GM12878 (cell line): ENCODE measurements around the gene BAHD1. TPM values are rescaled to one million over a fixed set of nuclear protein-coding genes. Genes with fewer than 3 reads are reported as not detected.

Source experiments
- ATAC-seq: fragments of 200-7000 bp; cut with Tn5 transposase; 3 replicates; pipeline ENCODE4 v1.9.1; 2020; ENCODE audit warnings: mild to moderate bottlenecking, moderate library complexity
- Bru-seq: library from RNA; stranded (reverse); fragments of 400-500 nt; gene quantifications from one replicate; lab custom pipeline; 2021; lab: Mats Ljungman, UMichigan
- BruChase-seq, 2 experiments: library from RNA; stranded (reverse); fragments of 400-500 nt; gene quantifications; one replicate each; lab custom pipeline; 2021; lab: Mats Ljungman, UMichigan
- BruUV-seq: library from RNA; stranded (reverse); fragments of 400-500 nt; replicated peaks from 2 replicates; lab custom pipeline; 2021; lab: Mats Ljungman, UMichigan
- CTCF ChIA-PET: fragments of 300-600 bp; sonication (Branson Sonifier 250); formaldehyde crosslinking; extraction: SDS; loops from one replicate; lab custom pipeline; 2021; ENCODE audit warnings: inconsistent platforms; lab: Yijun Ruan, JAX
- POLR2A ChIA-PET: fragments of 350-600 bp; formaldehyde crosslinking; extraction: SDS; loops from one replicate; lab custom pipeline; 2021; ENCODE audit warnings: inconsistent platforms; lab: Charles Lee
- RAD21 ChIA-PET: fragments of 300-600 bp; sonication (Branson Sonifier 250); formaldehyde crosslinking; loops from one replicate; lab custom pipeline; 2023; ENCODE audit warnings: antibody characterized with exemption; ENCODE audit not compliant: unreplicated experiment; lab: Charles Lee
- SMC1A ChIA-PET: fragments of 300-600 bp; sonication (Branson Sonifier 250); formaldehyde crosslinking; loops from one replicate; lab custom pipeline; 2023; ENCODE audit not compliant: unreplicated experiment, uncharacterized antibody; lab: Charles Lee
- DNase-seq: peaks from one replicate; pipeline ENCODE4 v3.0.0-alpha.2; 2011; ENCODE audit warnings: low read depth, low spot score
- FAIRE-seq: peaks from 3 replicates; lab custom pipeline; 2011; peaks lifted over from hg19 to GRCh38; lab: Jason Lieb, UNC
- H2AFZ ChIP-seq: 2 replicates; pipeline ENCODE4 v1.6.0; 2011; ENCODE audit warnings: low read depth, low read length, control low read depth; ENCODE audit not compliant: control insufficient read depth
- H3K27ac ChIP-seq: 2 replicates; pipeline ENCODE4 v1.5.1; 2011; ENCODE audit warnings: control low read depth; ENCODE audit not compliant: control insufficient read depth, insufficient read depth
- H3K27me3 ChIP-seq, 2 experiments: replicated peaks in 1 of 2; 2 replicates each; pipeline versions ENCODE4 v1.6.0 to v1.6.1; 2011; ENCODE audit warnings: low read length in 1 of 2; ENCODE audit not compliant: control insufficient read depth in 2 of 2, insufficient read depth in 2 of 2
- H3K36me3 ChIP-seq, 2 experiments: 2 replicates each; pipeline ENCODE4 v1.5.1; 2011; ENCODE audit warnings: low read length in 1 of 2; ENCODE audit not compliant: control insufficient read depth in 2 of 2, insufficient read depth in 2 of 2
- H3K4me1 ChIP-seq: 2 replicates; pipeline ENCODE4 v1.6.1; 2011; ENCODE audit warnings: mild to moderate bottlenecking, low read length, moderate library complexity, mixed read lengths; ENCODE audit not compliant: control insufficient read depth, insufficient read depth
- H3K4me2 ChIP-seq: 2 replicates; pipeline ENCODE4 v1.6.0; 2011; ENCODE audit warnings: control low read depth; ENCODE audit not compliant: control insufficient read depth, insufficient read depth
- H3K4me3 ChIP-seq: fragments of 200-600 bp; sonication (generic); 2 replicates; pipeline ENCODE4 v1.5.1; 2016
- H3K79me2 ChIP-seq: 2 replicates; pipeline ENCODE4 v1.6.0; 2011; ENCODE audit warnings: low read length; ENCODE audit not compliant: control insufficient read depth, insufficient read depth
- H3K9ac ChIP-seq: 2 replicates; pipeline ENCODE4 v1.8.0; 2011; ENCODE audit warnings: low read length, control low read depth, mixed read lengths; ENCODE audit not compliant: control insufficient read depth, insufficient read depth
- H3K9me3 ChIP-seq: replicated peaks from 3 replicates; pipeline ENCODE4 v1.5.1; 2011; ENCODE audit warnings: mild to moderate bottlenecking, low read length; ENCODE audit not compliant: control insufficient read depth, insufficient read depth
- H4K20me1 ChIP-seq: 2 replicates; pipeline ENCODE4 v1.6.0; 2011; ENCODE audit not compliant: control insufficient read depth, insufficient read depth
- FOS ChIP-seq: IDR thresholded peaks from 3 replicates; pipeline ENCODE4 v1.6.1; 2011; ENCODE audit warnings: borderline replicate concordance; ENCODE audit not compliant: insufficient read length; ENCODE audit errors: extremely low read depth
- GATAD2B ChIP-seq: fragments of 450-650 bp; conservative IDR thresholded peaks from 2 replicates; pipeline ENCODE4 v1.6.1; 2017; ENCODE audit warnings: low read depth, mild to moderate bottlenecking, moderate library complexity
- IRF4 ChIP-seq: IDR thresholded peaks from 2 replicates; pipeline ENCODE4 v1.6.1; 2011; ENCODE audit warnings: low read depth, low read length
- LARP7 ChIP-seq: fragments of 450-650 bp; IDR thresholded peaks from 2 replicates; pipeline ENCODE4 v1.6.1; 2017; ENCODE audit warnings: mild to moderate bottlenecking
- MEF2B ChIP-seq: fragments of 450-650 bp; IDR thresholded peaks from 2 replicates; pipeline ENCODE4 v1.6.1; 2018; ENCODE audit warnings: mild to moderate bottlenecking, moderate library complexity; ENCODE audit not compliant: partially characterized antibody, poor library complexity, severe bottlenecking
- MTA2 ChIP-seq: fragments of 450-650 bp; IDR thresholded peaks from 2 replicates; pipeline ENCODE4 v1.6.1; 2016; ENCODE audit warnings: low read depth, mild to moderate bottlenecking, moderate library complexity
- NBN ChIP-seq: fragments of 450-650 bp; IDR thresholded peaks from 2 replicates; pipeline ENCODE4 v1.6.1; 2016
- NR2C2 ChIP-seq: IDR thresholded peaks from 2 replicates; pipeline ENCODE4 v1.6.1; 2011; ENCODE audit warnings: borderline replicate concordance, low read depth; ENCODE audit not compliant: control insufficient read depth, insufficient read length
- PML ChIP-seq: IDR thresholded peaks from 2 replicates; pipeline ENCODE4 v1.6.1; 2012; ENCODE audit warnings: low read length, inconsistent platforms
- SKIL ChIP-seq: fragments of 450-650 bp; IDR thresholded peaks from 2 replicates; pipeline ENCODE4 v1.6.1; 2017; ENCODE audit warnings: mild to moderate bottlenecking, low read depth, inconsistent platforms; ENCODE audit not compliant: poor library complexity, severe bottlenecking
- SREBF2 ChIP-seq: IDR thresholded peaks from 2 replicates; pipeline ENCODE4 v1.6.1; 2012; ENCODE audit warnings: mild to moderate bottlenecking, low read length
- ZBTB4 ChIP-seq: fragments of 450-650 bp; formaldehyde crosslinking; IDR thresholded peaks from 2 replicates; pipeline ENCODE4 v1.4.0; 2022; ENCODE audit warnings: mild to moderate bottlenecking, moderate library complexity
- WGBS: methylation state at CpG from one replicate; pipeline ENCODE4 v1.1.6; 2016; ENCODE audit warnings: low lambda C conversion rate; ENCODE audit not compliant: insufficient replicate concordance, insufficient coverage; ENCODE audit errors: missing lambda C conversion rate; 5-methylcytosine and 5-hydroxymethylcytosine counted together
- in situ Hi-C: fragments of 300-500 bp; cut with MboI; formaldehyde crosslinking; loops from 9 replicates; pipeline ENCODE4 v1.14.3; 2018; ENCODE audit warnings: mixed read lengths
- intact Hi-C: fragments of 100-400 bp; cut with micrococcal nuclease; formaldehyde crosslinking; loops from one replicate; pipeline ENCODE4 v1.14.2; 2022; ENCODE audit not compliant: unreplicated experiment
- long read RNA-seq, 2 experiments: library from polyadenylated mRNA; unstranded; transcript quantifications; one replicate each; pipeline ENCODE4 v2.0.0, GENCODE V29; 2019 to 2020
- polyA minus RNA-seq, 3 experiments: library from RNA; depleted of rRNA, polyadenylated mRNA; stranded (reverse); fragments of >200 nt; gene quantifications; 2 replicates each; pipeline ENCODE4 v1.2.3, GENCODE V29; 2011
- polyA plus RNA-seq, 11 experiments: library from polyadenylated mRNA; depleted of rRNA in 4 of 11; unstranded in 6 of 11; stranded (reverse) in 5 of 11; fragments of >200 nt; fragmentation: Nextera tagmentation in 4 of 11; fragmentation: Illumina TruSeq in 1 of 11; extraction: Ambion mirVana in 4 of 11; extraction: Trizol in 1 of 11; gene quantifications; 1 replicate in 1 of 11; 2 replicates in 10 of 11; pipeline versions ENCODE4 v1.2.1 to v1.2.3, GENCODE V29; 2011 to 2016; ENCODE audit warnings: inconsistent platforms in 2 of 11, missing spikeins in 2 of 11, low read depth in 1 of 11
- total RNA-seq, 4 experiments: library from RNA; depleted of rRNA in 3 of 4; stranded (reverse); fragments of >200 nt in 3 of 4; fragmentation: Illumina TruSeq in 1 of 4; extraction: Trizol in 1 of 4; gene quantifications; 2 replicates each; pipeline versions ENCODE4 v1.2.1 to v1.2.3, GENCODE V29; 2013 to 2021

Gene BAHD1
- 23.1 and 25.6 TPM in 2 replicates for total RNA-seq (2013; cell fraction: nucleolus; rRNA removed)
- 9.0 and 11.7 TPM in 2 replicates for total RNA-seq (2014; rRNA removed)
- 5.1 and 6.0 TPM in 2 replicates for total RNA-seq (2014; rRNA removed; fragmentation: Illumina TruSeq; extraction: Trizol)
- 21.7 and 21.8 TPM in 2 replicates for total RNA-seq (2021)
- 7.0 TPM for polyA plus RNA-seq (2011; ENCODE audit: low read depth)
- polyA plus RNA-seq (2011; rRNA removed), result 4.5 and 5.6 TPM in 2 replicates
- polyA plus RNA-seq (2011; cell fraction: cytosol; rRNA removed), result 6.5 and 7.4 TPM in 2 replicates
- polyA plus RNA-seq (2011; cell fraction: nucleus; rRNA removed), result 16.6 and 21.8 TPM in 2 replicates
- 13.0 and 15.3 TPM in 2 replicates for polyA plus RNA-seq (2012)
- 5.3 and 9.6 TPM in 2 replicates for polyA plus RNA-seq (2014; fragmentation: Illumina TruSeq; extraction: Trizol)
- under 1 TPM; 0.21 to 0.88 TPM for polyA plus RNA-seq (2014; fragmentation: Nextera tagmentation; extraction: Ambion mirVana)
- polyA plus RNA-seq (2014; rRNA removed), result 11.3 and 13.5 TPM in 2 replicates
- 1 to 10 TPM; 1.9 to 2.2 TPM for polyA plus RNA-seq (2016; fragmentation: Nextera tagmentation; extraction: Ambion mirVana)
- 5.5 and 9.1 TPM in 2 replicates for polyA minus RNA-seq (2011; rRNA and poly(A)+ RNA removed)
- 4.4 and 5.9 TPM in 2 replicates for polyA minus RNA-seq (2011; cell fraction: cytosol; rRNA and poly(A)+ RNA removed)
- polyA minus RNA-seq (2011; cell fraction: nucleus; rRNA and poly(A)+ RNA removed), result 4.8 and 8.2 TPM in 2 replicates
- percentile 76 among the genes with signal in this experiment for Bru-seq, nascent RNA
- percentile 64 among the genes with signal in this experiment for BruChase-seq, experiment 1, labeled RNA remaining after a 6-hour chase
- BruChase-seq, experiment 2, labeled RNA remaining after a 2-hour chase, result percentile 73 among the genes with signal in this experiment
- long read RNA-seq, experiment 1, partial matches to known transcripts, result 0 of 3 reads
- long read RNA-seq, experiment 1, other reads (novel, unspliced or antisense), result 3 of 3 reads
- long read RNA-seq, experiment 2, partial matches to known transcripts, result 0 of 8 reads
- long read RNA-seq, experiment 2, other reads (novel, unspliced or antisense), result 8 of 8 reads

GRCh38 chr15:40440743-40441564, at the start of gene BAHD1:
BAHD1 (plus strand) TSS chr15:40440953; CDS start chr15:40458465, 17,512 bp downstream.
- no TSS peak for BruUV-seq
- Histone ChIP-seq H3K4me2 (peak within 1 kb of the TSS; percentile 99), H3K9ac (peak within 1 kb of the TSS; percentile 64), H3K27ac (peak within 1 kb of the TSS; percentile 33; the same call in 1 of the 2 replicates), H3K27me3 (peaks cover 11 to 19% of the 10 kb centered on the region in 2 experiments), H4K20me1 (peaks cover 23% of the 10 kb centered on the region), H3K4me3 (peak within 1 kb of the TSS; percentile 86), H3K36me3 (0 out of 4 replicates have a peak, but pooled peaks cover 0 to 4% of the 10 kb centered on the region in 2 experiments), H3K79me2 (peaks cover 30% of the 10 kb centered on the region), H2AFZ (peak within 1 kb of the TSS; percentile 72), H3K4me1 (peaks cover 19% of the 10 kb centered on the region), H3K9me3 (no peaks in the 10 kb centered on the region)
- POLR2A ChIA-PET, result interaction anchor here (0.6 to 4.1 kb wide), 7 partner anchors 11 to 325 kb away, joined by 3 to 26 read pairs (median 8); partner anchors contain the start of gene IVD
- in situ Hi-C loops (no loop called here), intact Hi-C loops (loop anchor here (10.0 kb wide), 1 partner anchor 154 kb away; the partner anchor contains the start of gene KNL1)
- RAD21 ChIA-PET, result interaction anchor here (0.6 to 1.8 kb wide), 7 partner anchors 12 to 253 kb away, joined by 3 to 8 read pairs (median 4); partner anchors contain the start of genes CCDC32 and IVD
- WGBS, result 3% methylated on average over 44 of the region's 119 CpGs
- peak; percentile 92 for ATAC-seq
- peak; percentile 76 for DNase-seq
- peak; percentile 97 for FAIRE-seq
- CTCF ChIA-PET, result interaction anchor here (0.8 to 1.4 kb wide), 10 partner anchors 12 to 114 kb away, joined by 3 to 6 read pairs (median 4); no protein-coding TSS in a partner anchor
- SMC1A ChIA-PET, result interaction anchor here (0.9 to 1.0 kb wide), 2 partner anchors 9 to 154 kb away, joined by 3 to 4 read pairs; no protein-coding TSS in a partner anchor
- no peak for TF ChIP-seq NBN
- TF ChIP-seq SREBF2, result no peak
- TF ChIP-seq NR2C2, result no peak
- peak; percentile 49 for TF ChIP-seq FOS
- TF ChIP-seq MTA2, result no peak
- no peak for TF ChIP-seq PML
- TF ChIP-seq ZBTB4 (CRISPR knock-in tag), result no peak
- no peak for TF ChIP-seq MEF2B
- TF ChIP-seq IRF4, result no peak
- TF ChIP-seq GATAD2B, result peak; percentile 70
- peak; percentile 76 for TF ChIP-seq LARP7
- TF ChIP-seq SKIL, result no peak
